ENCODE measurements around the gene C2orf81. TPM values are rescaled to one million over a fixed set of nuclear protein-coding genes. Genes with fewer than 3 reads are reported as not detected.

The C2orf81 gene
- total RNA-seq, 1 experiment from 2014 or later, result 2.4 TPM

- ChIA-PET POLR2A (ENCODE audit: unreplicated experiment) (no interaction called here), CTCF (no interaction called here)
- no peak for ATAC-seq
- Histone ChIP-seq H3K4me3 (ENCODE audit: low read length) (no peak overlapping the region), H3F3A (ENCODE audit: low read length, unreplicated experiment) (no peaks in the 10 kb centered on the region), H3K9ac (ENCODE audit: low read length) (no peak overlapping the region), H3K4me1 (ENCODE audit: insufficient read depth, low read length) (peaks cover 6% of the 10 kb centered on the region; the same call in 1 of the 2 replicates), H3K27ac (ENCODE audit: low read length) (no peak overlapping the region), H4K20me1 (ENCODE audit: low read length) (no peaks in the 10 kb centered on the region), H2AFZ (ENCODE audit: low read length) (no peak overlapping the region), H3K27me3 (ENCODE audit: low read length) (no peaks in the 10 kb centered on the region), H3K9me2 (replicated peaks; ENCODE audit: low read length) (no peaks in the 10 kb centered on the region), H3K4me2 (ENCODE audit: low read length) (no peak overlapping the region), H3K9me3 (ENCODE audit: low read length) (no peaks in the 10 kb centered on the region), H3K36me3 (ENCODE audit: low read depth, low read length) (no peaks in the 10 kb centered on the region; the same call in 1 of the 2 replicates), H3K79me2 (ENCODE audit: low read length) (no peaks in the 10 kb centered on the region)
- no TSS peak for BruUV-seq (replicated peaks)
- DNase-seq, result no peak
- TF ChIP-seq EZH2 (IDR thresholded peaks at IDR 0.05; ENCODE audit: low read length, unreplicated experiment) (no peak), EZH2phosphoT487 (IDR thresholded peaks at IDR 0.05; ENCODE audit: borderline replicate concordance, low read length) (no peak), CTCF (conservative IDR thresholded peaks at IDR 0.05; ENCODE audit: low read depth, low read length) (no peak)
- intact Hi-C loops (cut with micrococcal nuclease), result loop anchor here (2.0 kb wide), 1 partner anchor 21 kb away; the partner anchor contains the start of gene RTKN
Measured at GRCh38 chr2:74420006-74420405, 1.4 kb downstream of the C2orf81 start.

GRCh38 chr2:74419345-74419744 lies 2.1 kb downstream of the C2orf81 start:
- no peak overlapping the region for H3K4me2 ChIP-seq (ENCODE audit: low read length)
- H3K9ac ChIP-seq (ENCODE audit: low read length), result no peak overlapping the region
- no peaks in the 10 kb centered on the region for H3K36me3 ChIP-seq (ENCODE audit: low read depth, low read length)
- POLR2A ChIA-PET (ENCODE audit: unreplicated experiment), result no interaction called here
- TF ChIP-seq CTCF (conservative IDR thresholded peaks at IDR 0.05; ENCODE audit: low read depth, low read length) (no peak), EZH2phosphoT487 (IDR thresholded peaks at IDR 0.05; ENCODE audit: borderline replicate concordance, low read length) (no peak), EZH2 (IDR thresholded peaks at IDR 0.05; ENCODE audit: low read length, unreplicated experiment) (no peak)
- H3K27ac ChIP-seq (ENCODE audit: low read length), result no peak overlapping the region
- ATAC-seq, result no peak
- H2AFZ ChIP-seq (ENCODE audit: low read length), result no peak overlapping the region
- H3K79me2 ChIP-seq (ENCODE audit: low read length), result no peaks in the 10 kb centered on the region
- no peak overlapping the region for H3K4me3 ChIP-seq (ENCODE audit: low read length)
- no peaks in the 10 kb centered on the region for H3K9me3 ChIP-seq (ENCODE audit: low read length)
- intact Hi-C loops (cut with micrococcal nuclease), result no loop called here
- CTCF ChIA-PET, result no interaction called here
- no peaks in the 10 kb centered on the region for H3K27me3 ChIP-seq (ENCODE audit: low read length)
- DNase-seq, result no peak
- BruUV-seq (replicated peaks), result no TSS peak
- no peaks in the 10 kb centered on the region for H3K9me2 ChIP-seq (replicated peaks; ENCODE audit: low read length)
- H3K4me1 ChIP-seq (ENCODE audit: insufficient read depth, low read length), result peaks cover 6% of the 10 kb centered on the region; the same call in 1 of the 2 replicates
- H4K20me1 ChIP-seq (ENCODE audit: low read length), result no peaks in the 10 kb centered on the region
- no peaks in the 10 kb centered on the region for H3F3A ChIP-seq (ENCODE audit: low read length, unreplicated experiment)

- no peaks in the 10 kb centered on the region for H3K9me3 ChIP-seq (ENCODE audit: low read length)
- ChIA-PET CTCF (no interaction called here), POLR2A (ENCODE audit: unreplicated experiment) (no interaction called here)
- no peak overlapping the region for H3K9ac ChIP-seq (ENCODE audit: low read length)
- no TSS peak for BruUV-seq (replicated peaks)
- H3K27ac ChIP-seq (ENCODE audit: low read length), result no peak overlapping the region
- H3K4me3 ChIP-seq (ENCODE audit: low read length), result no peak overlapping the region
- no peaks in the 10 kb centered on the region for H3K9me2 ChIP-seq (replicated peaks; ENCODE audit: low read length)
- H3K27me3 ChIP-seq (ENCODE audit: low read length), result no peaks in the 10 kb centered on the region
- TF ChIP-seq CTCF (conservative IDR thresholded peaks at IDR 0.05; ENCODE audit: low read depth, low read length) (no peak), EZH2phosphoT487 (IDR thresholded peaks at IDR 0.05; ENCODE audit: borderline replicate concordance, low read length) (no peak), EZH2 (IDR thresholded peaks at IDR 0.05; ENCODE audit: low read length, unreplicated experiment) (no peak)
- H3K4me1 ChIP-seq (ENCODE audit: insufficient read depth, low read length), result peaks cover 6% of the 10 kb centered on the region; the same call in 1 of the 2 replicates
- intact Hi-C loops (cut with micrococcal nuclease), result no loop called here
- H3K36me3 ChIP-seq (ENCODE audit: low read depth, low read length), result no peaks in the 10 kb centered on the region
- H2AFZ ChIP-seq (ENCODE audit: low read length), result no peak overlapping the region
- H3K79me2 ChIP-seq (ENCODE audit: low read length), result no peaks in the 10 kb centered on the region
- H4K20me1 ChIP-seq (ENCODE audit: low read length), result no peaks in the 10 kb centered on the region
- ATAC-seq, result no peak
- H3K4me2 ChIP-seq (ENCODE audit: low read length), result no peak overlapping the region
- DNase-seq, result no peak
- H3F3A ChIP-seq (ENCODE audit: low read length, unreplicated experiment), result no peaks in the 10 kb centered on the region
Measured at GRCh38 chr2:74418312-74418711, 3.1 kb downstream of the C2orf81 start.
